RWPE2 (cell line): ENCODE data around the gene ZMIZ1.
A peak's percentile ranks its signal among the peaks of the same experiment; 100 is the strongest.

Experiments
- ATAC-seq: fragments of 200-7000 bp; cut with Tn5 transposase; 3 replicates; pipeline ENCODE4 v1.9.1; 2021; ENCODE audit warnings: low read depth
- DNase-seq: peaks from one replicate; pipeline ENCODE4 v3.0.0-alpha.2; 2020; ENCODE audit warnings: low spot score
- H3K27ac ChIP-seq: fragments of 450-650 bp; 2 replicates; pipeline ENCODE4 v1.5.1; 2017; ENCODE audit warnings: mild to moderate bottlenecking; ENCODE audit not compliant: poor library complexity, severe bottlenecking
- H3K27me3 ChIP-seq: fragments of 250-450 bp; sonication (Bioruptor Pico); 2 replicates; pipeline ENCODE4 v1.5.1; 2021; ENCODE audit warnings: mild to moderate bottlenecking, moderate library complexity; ENCODE audit not compliant: insufficient read depth, poor library complexity, severe bottlenecking
- H3K36me3 ChIP-seq: fragments of 250-450 bp; sonication (Bioruptor Pico); 2 replicates; pipeline ENCODE4 v1.5.1; 2020; ENCODE audit warnings: low read depth, mild to moderate bottlenecking, moderate library complexity
- H3K4me1 ChIP-seq: fragments of 250-450 bp; sonication (Bioruptor Pico); 2 replicates; pipeline ENCODE4 v1.5.1; 2021; ENCODE audit warnings: mild to moderate bottlenecking, moderate library complexity; ENCODE audit not compliant: insufficient read depth, poor library complexity, severe bottlenecking
- H3K4me3 ChIP-seq: fragments of 250-450 bp; sonication (Bioruptor Pico); 2 replicates; pipeline ENCODE4 v1.5.1; 2021; ENCODE audit warnings: mild to moderate bottlenecking, moderate library complexity; ENCODE audit not compliant: severe bottlenecking
- H3K9me3 ChIP-seq: fragments of 250-450 bp; sonication (Bioruptor Pico); 2 replicates; pipeline ENCODE4 v1.5.1; 2021; ENCODE audit warnings: mild to moderate bottlenecking, moderate library complexity; ENCODE audit not compliant: severe bottlenecking
- TF ChIP-seq, protein P1 (sequence below): fragments of 450-650 bp; IDR thresholded peaks from one replicate; pipeline ENCODE4 v1.5.1; 2017; ENCODE audit warnings: mild to moderate bottlenecking, moderate library complexity; ENCODE audit not compliant: poor library complexity, severe bottlenecking

The ZMIZ1 gene

DNA sequence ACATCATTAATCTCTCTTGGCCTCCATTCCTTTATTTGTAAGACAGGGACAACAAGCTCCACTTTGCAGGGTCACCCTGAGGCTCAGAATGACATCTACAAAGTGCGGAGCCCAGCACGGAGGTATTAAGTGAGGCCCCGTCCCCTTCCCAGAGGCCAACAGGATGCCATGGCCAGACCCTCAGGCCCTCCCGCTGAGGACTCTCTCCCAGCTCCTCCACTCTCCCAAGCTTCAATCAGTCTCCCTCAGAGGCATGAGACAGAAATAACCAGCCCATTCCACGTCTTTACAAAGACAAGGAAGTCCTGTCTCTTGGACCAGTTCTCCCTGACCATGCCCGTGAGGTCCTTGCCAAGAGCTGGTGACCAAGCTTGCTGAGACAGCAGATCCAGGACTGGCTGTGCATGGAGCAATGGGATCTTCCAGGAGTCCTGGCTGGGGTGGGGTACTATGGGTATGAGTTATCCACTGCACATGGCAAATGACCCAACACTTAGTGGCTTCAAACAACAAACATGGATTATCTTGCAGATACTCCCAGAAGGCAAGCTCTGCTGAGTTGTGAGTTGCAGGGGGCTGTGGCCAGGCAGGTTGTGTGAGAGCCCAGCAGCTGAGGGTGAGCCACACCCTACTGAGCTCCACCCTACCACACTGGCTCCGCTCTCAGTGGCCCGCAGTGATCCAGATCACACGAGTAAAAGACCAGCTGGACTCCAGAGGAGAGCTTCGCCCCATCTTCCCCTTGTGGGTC is 274.2 kb downstream of the ZMIZ1 start:
- Histone ChIP-seq H3K4me1 (no peaks in the 10 kb centered on the region), H3K27me3 (no peaks in the 10 kb centered on the region), H3K27ac (no peak overlapping the region), H3K9me3 (no peaks in the 10 kb centered on the region), H3K4me3 (no peak overlapping the region), H3K36me3 (no peaks in the 10 kb centered on the region; the same call in 1 of the 2 replicates)
- DNase-seq (peak; percentile 47), ATAC-seq (no peak)
- TF ChIP-seq, protein P1, sequence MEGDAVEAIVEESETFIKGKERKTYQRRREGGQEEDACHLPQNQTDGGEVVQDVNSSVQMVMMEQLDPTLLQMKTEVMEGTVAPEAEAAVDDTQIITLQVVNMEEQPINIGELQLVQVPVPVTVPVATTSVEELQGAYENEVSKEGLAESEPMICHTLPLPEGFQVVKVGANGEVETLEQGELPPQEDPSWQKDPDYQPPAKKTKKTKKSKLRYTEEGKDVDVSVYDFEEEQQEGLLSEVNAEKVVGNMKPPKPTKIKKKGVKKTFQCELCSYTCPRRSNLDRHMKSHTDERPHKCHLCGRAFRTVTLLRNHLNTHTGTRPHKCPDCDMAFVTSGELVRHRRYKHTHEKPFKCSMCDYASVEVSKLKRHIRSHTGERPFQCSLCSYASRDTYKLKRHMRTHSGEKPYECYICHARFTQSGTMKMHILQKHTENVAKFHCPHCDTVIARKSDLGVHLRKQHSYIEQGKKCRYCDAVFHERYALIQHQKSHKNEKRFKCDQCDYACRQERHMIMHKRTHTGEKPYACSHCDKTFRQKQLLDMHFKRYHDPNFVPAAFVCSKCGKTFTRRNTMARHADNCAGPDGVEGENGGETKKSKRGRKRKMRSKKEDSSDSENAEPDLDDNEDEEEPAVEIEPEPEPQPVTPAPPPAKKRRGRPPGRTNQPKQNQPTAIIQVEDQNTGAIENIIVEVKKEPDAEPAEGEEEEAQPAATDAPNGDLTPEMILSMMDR: no peak

DNA sequence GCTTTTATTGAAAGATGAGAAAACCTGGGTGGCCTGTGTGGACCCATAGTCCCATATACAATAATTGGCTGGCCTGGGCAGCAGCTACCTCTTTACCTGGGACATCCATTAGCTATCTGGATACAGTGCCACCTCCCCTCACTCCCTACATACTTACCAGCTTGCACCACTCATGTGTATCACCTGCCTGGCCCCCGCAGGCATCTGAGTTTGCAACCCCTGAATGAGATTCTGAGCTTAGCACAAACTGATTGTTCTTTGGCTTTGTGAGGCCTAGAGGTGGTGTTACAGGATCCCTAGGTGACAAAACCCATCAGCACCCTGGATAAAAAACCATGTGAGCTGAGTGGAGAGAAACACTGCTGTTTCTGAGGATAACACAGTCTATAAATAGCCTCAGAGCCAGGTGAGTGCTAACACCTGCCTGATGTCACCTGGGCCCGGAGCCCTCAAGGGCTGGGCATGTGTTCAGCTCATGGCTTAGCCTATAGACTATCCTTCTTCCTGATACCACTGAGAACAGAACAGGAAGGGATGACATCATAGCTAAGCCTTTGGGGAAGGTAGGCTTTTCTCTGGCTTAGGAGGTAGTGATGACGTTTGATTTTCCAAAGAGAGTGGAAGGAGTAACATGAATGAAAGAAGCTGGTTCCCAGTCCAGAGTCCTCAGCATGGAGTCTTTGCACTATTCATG is 275.9 kb downstream of the ZMIZ1 start:
- Histone ChIP-seq H3K4me1 (peaks cover 3% of the 10 kb centered on the region), H3K27ac (no peak overlapping the region), H3K4me3 (no peak overlapping the region), H3K36me3 (peaks cover 16% of the 10 kb centered on the region), H3K9me3 (no peaks in the 10 kb centered on the region), H3K27me3 (no peaks in the 10 kb centered on the region)
- TF ChIP-seq, protein P1: no peak
- ATAC-seq (no peak), DNase-seq (peak; percentile 18)

DNA sequence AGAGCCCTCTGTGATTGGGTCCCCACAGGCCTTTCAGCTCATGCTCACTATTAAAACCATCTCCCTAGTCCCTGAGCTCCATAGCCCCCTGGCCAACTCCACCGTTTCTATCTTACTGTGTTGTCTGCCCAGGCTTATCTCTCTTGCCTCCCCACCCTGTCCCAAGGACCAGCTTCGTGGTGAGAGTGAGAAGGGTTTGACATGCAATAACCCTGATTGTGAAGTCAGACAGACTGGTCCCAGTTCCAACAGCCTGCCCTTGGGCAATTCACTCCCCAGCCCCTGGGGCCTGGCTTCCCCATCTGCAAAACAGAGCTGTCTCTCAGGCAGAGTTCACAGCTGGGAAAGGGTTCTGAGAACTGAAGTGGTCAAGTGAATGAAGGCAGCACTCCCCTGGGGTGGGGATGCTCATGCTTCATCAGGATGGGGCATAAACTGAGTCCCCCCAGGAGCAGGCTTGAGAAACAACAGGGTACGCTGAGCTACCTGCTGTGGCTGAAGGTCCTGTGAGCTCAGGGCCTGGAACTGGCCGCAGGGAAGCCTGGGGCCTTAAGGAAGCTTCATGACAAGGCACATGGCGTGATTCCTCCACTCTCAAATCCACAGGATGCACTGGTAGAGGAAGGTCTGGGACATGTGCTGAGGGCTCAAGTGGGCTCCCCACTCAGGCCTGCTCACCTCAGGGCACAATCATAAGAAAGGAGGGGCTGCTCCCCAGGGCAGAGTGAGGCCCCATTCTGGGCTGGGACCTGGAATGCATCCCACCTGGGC is 276.7 kb downstream of the ZMIZ1 start:
- Histone ChIP-seq H3K4me1 (peaks cover 3% of the 10 kb centered on the region), H3K9me3 (no peaks in the 10 kb centered on the region)

DNA sequence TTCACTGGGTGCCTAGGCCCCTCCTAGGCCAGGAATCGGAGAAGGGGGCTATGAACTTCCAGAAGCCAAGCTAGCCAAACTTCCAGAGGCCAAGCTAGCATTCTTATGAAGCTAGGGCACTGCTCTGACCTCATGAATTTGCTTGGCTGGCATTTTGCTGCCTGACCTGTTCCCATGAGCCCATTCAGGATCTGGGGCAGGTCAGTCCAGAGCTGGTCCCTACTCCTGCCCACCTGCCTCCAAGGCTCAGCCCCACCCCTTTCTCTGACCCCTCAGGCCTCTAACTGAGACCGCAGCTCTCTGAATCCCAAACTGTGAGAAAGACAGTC is 277.2 kb downstream of the ZMIZ1 start:
- Histone ChIP-seq H3K36me3 (peaks cover 29% of the 10 kb centered on the region), H3K4me3 (no peak overlapping the region), H3K27ac (no peak overlapping the region), H3K27me3 (no peaks in the 10 kb centered on the region), H3K4me1 (peaks cover 3% of the 10 kb centered on the region), H3K9me3 (no peaks in the 10 kb centered on the region)
- TF ChIP-seq, protein P1: no peak
- DNase-seq (no peak), ATAC-seq (no peak)

More for the DNA sequence above, 276.7 kb downstream of the ZMIZ1 start:
- ATAC-seq (no peak), DNase-seq (no peak)
- TF ChIP-seq, protein P1: no peak
- H3K27me3 ChIP-seq: no peaks in the 10 kb centered on the region
- H3K4me3 ChIP-seq: no peak overlapping the region
- H3K36me3 ChIP-seq: peaks cover 24% of the 10 kb centered on the region
- H3K27ac ChIP-seq: no peak overlapping the region
